NCI-H187 (cell line): ENCODE measurements around the gene OR5C1.
"Not testable (repeated sequence)": the region's sequence is repeated elsewhere in the genome, so short reads cannot be mapped to it uniquely, and the experiment has no call there.

Source experiments
- DNase-seq, 2 experiments: peaks; one replicate each; lab custom pipeline; 2025; lab: John Stamatoyannopoulos, UW

The OR5C1 gene

DNA sequence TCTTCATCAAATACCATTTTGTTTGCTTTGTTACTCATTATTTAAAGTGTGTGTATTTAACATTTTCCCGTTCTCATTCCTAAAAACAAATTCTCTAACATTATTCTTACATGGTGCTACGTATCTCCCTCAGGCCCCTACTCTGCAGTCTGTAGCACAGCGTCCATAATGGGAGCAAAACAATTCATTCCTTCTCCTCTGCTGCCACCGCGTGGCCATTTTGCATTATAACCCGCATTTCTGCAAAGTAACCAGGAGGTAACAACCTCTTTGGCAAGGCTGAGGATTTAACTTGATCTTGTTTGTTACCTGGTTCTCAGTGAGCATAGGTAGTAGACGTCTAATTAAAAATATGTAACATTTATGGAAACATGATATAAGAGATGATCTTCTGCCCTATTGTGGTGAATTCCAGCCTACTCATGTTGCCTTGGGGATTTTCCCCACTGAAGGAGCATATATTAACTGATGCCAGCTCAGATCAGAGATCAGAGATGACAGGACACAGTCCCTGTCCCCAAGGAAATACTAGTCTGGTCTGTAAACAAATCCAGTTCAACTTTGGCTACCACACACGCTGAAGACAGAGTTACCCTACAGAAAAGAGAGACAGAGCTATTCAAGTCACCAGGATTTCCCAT, 21.7 kb downstream of the OR5C1 start:
- peak; percentile 12 to 22 for DNase-seq

DNA sequence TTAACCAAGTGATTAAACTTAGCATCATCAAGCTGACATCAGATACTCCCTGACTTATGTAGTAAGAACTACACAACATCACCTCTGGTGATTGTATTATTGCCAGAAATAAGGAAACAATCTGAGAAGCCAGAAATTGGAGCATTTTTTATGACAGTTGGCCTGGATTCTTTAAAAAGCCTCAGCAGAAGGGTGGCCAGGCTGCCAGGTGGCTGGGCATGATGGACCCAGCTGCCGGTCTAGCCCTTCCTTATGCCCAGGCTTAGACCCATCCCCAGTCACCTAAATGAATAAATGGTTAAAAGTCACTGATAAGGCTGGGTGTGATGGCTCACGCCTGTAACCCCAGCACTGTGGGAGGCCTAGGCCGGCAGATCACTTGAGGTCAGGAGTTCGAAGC, 24.0 kb downstream of the OR5C1 start:
- no peak for DNase-seq

DNA sequence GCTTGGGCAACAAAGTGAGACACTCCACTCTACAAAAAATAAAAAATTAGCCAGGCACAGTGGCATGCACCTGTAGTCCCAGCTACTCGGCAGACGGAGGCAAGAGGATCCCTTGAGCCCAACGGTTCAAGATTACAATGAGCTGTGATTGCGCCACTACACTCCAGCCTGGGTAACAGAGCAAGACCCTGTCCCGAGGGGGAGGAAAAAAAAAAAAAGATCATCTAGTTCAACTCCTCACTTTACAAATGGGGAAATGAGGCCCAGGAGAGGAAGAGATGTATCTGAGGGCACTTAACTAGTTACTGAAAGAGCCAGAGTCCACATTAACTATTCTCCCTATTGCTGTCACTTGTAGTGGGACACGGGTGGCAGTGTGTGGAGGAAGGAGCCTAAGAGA, 25.8 kb downstream of the OR5C1 start:
- DNase-seq = no peak

DNA sequence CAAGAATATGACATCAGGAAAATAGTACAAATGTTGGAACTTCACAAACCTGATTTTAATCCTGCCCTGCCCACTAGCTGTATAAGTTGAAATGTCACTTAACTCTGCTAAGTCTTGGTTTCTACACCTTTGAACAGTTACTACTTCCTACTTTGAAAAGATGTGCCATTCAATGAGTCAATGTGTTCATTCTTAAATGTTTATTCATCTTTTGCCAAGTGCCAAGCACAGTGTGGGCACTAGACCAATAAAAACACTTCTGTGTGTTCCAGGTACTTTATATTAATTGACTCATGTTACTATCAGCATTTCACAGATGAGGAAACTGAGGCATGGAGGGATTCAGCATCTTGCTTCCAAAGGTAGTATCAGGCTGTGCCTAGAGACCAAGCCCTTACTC, 26.8 kb downstream of the OR5C1 start:
- DNase-seq = no peak

DNA sequence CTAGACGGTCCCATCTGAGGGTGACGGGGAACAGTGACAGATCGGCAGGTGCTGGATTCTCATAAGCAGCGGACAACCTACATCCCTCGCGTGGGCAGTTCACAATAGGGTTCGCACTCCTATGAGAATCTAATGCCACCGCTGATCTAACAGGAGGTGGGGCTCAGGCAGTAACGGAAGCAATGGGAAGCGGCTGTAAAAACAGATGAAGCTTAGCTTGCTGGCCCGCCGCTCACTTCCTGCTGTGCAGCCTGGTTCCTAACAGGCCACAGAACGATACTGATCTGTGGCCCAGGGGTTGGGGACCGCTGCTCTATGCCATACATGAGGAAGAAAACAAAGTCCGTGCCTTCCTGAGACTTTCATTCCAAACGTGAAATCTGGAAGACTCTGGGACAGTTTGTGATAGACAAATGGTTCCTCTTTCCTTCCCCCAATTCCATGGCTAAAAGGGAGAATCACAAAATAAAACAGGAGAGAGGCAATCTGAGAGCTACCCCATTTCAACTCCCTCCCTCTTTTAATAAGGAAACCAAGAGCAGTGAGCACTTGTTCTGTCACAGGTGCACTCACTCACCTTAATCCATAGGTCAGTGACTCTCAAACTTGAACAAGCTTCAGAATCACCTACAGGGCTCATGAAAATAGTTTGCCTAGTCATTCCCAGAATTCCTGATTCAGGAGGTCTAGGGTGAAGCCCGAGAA, 27.6 kb downstream of the OR5C1 start:
- DNase-seq = no peak

DNA sequence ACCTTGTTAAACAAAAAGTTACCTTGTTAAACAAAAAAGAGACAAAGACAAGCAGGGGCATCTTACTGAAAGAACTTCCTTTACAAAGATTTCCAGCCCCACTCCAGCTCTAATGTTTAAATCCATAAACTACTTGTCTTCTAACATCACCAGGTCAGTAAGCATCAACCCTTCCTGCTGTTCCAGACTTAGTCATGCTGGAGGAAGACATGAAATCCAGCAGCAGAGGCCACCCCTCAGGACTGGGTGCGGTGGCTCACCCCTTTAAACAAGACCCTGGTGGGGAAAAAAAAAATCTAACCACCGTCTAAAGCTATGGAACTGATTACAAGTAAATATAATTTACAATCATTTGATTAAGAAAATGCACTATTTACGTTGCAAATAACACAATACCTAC, 30.6 kb downstream of the OR5C1 start:
- DNase-seq = no peak

DNA sequence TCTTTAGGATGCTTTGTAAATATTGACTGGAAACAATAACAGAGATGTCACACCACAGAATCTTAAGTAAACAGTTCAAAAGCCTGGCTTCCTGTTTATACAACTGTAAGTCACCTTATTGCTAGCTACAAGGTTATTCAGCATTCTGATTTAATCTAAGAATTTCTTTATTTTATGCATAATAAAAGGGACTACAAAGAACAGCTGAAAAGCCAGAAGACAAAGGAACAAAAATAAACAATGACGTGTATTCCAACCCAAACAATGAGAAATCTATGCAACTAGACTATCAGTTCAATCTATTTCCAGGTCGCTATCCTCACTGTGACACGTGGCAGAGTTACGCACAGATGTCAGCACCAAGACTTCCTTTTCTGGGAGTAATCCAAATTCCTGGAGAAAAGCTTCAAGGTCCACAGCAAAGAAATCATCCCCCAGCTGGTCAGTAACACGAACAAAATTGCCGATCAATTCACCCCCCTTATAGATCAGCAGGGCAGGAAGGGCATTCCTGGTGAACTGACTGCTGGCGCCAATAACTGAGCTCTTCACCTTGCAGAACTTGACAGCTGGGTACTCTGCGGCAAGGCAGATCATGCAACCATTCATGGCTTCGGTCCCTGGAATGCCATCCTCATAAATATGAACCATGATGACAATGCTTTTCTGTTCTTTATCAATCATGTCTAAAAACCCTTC, 31.2 kb downstream of the OR5C1 start:
- no peak for DNase-seq

DNA sequence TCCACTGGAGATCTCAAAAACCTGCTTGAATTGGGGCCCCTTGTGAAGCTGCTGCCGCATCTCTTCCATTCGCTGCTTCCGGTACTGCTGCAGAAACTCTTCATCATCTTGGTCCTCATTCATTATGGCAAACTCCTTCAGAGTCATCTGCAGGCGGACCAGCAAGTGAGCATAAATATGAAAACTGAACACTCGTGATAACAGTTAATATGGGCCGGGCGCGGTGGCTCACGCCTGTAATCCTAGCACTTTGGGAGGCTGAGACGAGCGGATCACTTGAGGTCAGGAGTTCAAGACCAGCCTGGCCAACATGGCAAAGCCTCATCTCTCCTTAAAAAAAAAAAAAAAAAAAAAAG, 31.7 kb downstream of the OR5C1 start:
- no peak for DNase-seq

DNA sequence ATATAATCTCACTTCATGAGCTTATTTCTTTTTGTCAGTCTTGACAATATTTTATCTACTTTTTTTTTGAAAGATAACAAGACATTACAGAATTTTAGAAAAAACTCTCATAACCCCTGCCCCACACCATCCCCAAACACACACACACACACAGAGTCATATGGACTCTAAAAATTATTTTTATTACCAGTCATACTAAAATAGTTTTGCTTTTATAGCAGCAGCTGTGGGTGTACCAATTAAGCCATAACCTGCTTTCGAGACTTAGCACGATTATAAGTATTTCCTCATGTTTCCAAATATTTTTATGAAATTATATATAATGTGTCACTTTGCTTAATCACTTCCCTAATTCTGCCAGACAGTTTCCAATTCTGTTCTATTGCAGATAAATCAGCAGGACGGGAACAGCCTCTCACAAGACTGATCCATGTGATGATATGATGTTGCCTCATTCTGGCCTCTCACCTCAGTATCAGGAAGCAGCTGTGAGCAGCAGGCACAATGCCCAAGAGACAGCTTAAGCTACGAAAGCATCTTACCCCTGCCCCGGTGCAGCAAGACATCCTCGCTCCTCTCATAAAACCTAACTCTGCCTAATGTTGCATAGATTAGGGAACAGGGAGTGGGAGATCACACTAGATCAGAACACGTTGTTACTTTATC, 32.7 kb downstream of the OR5C1 start:
- no peak for DNase-seq

DNA sequence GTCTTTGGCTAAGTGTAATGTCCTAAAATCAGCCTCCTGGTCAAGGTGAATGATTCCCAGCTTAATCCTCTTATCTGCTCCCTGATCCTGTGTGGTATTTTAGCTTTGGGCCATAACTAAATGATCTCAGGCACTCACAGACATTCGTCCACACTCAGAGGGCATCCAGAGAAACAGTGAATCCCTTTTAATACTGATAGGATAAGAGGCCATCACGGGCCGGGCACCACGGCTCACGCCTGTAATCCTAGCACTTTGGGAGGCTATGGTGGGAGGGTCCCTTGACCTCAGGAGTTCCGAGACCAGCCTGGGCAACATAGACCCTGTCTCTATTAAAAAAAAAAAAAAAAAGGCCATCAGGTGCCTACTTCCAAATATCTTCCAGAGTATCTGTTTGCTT, 33.3 kb downstream of the OR5C1 start:
- no peak for DNase-seq

DNA sequence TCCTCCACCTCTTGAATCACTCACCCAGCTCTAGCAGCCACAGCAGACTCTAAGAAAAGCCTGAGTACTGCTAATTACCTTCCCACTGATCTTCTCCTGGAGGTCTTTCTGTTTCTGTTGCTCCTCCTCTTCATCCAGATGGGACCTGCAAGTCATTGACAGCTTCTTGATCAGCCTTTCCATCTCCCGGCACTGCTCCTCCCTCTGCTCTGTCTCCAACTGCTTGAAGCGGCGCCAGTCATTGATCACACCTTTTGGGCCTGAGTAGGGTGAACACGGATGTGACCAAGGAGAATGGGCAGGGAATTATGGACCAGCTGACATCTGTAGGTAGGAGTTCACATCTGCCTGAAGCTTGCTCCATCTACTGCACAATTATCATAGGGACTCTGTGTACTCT, 34.2 kb downstream of the OR5C1 start:
- DNase-seq = no peak

DNA sequence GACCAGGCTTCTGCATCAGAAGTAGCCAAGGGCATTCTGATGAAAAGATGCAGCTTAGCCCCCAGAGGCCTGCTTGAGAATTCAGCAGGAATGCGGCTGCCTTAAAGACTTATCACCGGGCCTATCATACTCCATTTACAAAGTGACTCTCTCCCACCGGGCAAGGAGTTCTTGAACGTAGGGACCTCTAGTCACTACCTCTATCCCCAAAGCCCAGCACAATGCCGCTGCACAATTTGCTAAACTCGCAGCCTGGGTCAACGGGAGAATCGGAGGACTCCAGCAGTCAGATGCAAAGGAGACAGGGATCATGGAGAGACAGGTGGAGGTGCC, 39.0 kb downstream of the OR5C1 start:
- DNase-seq = no peak

DNA sequence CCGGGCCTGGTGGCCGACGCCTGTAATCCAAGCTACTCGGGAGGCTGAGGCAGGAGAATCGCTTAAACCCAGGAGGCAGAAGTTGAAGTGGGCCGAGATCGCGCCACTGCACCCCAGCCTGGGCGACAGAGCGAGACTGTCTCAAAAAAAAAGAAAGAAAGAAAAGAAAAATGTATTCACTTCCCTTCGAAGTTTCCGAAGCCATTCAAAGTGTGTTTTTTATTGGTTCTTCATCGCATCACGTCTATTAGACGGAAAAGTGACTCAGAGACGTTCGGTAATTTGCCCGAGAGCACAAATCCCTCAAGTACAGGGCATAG, 40.2 kb downstream of the OR5C1 start:
- not testable (repeated sequence) for DNase-seq

DNA sequence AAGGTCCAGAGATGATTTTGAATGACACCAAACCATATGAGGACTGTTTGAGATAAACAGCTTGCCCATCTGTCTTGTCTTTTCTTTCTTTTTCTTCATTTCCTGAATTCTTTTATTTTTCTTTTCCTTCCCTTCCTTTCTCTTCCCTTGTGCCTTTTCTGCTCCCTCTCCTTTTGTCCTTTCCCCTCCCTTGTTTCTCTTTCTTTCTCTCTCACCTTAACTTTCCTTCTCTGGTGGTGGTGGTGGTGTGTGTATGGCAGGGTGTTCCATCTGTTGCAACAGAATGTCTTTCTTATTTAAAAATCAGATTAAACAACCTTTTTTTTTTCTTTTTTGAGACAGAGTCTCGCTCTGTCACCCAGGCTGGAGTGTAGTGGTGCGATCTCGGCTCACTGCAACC, 43.5 kb downstream of the OR5C1 start:
- DNase-seq = no peak

DNA sequence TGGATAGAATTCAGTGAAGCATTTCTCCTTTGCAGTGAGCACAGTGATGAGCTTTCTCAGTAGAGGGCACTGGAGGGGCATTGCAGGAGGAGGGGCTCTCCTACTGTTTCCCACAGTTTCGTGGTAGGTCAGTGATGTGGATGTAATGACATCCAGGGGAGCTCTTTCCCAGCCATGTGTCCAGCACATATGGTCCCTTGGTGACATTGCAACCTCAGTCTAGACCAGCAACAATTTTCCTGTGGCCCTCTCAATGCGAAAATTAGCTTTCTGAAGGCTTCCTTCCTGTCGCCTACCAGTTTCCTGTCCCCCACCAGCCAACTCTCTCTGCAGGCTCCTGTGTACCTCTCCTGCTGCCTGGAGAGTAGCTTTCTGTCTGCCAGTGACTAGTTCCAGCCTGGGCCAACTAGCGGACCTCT, 46.6 kb downstream of the OR5C1 start:
- no peak for DNase-seq

DNA sequence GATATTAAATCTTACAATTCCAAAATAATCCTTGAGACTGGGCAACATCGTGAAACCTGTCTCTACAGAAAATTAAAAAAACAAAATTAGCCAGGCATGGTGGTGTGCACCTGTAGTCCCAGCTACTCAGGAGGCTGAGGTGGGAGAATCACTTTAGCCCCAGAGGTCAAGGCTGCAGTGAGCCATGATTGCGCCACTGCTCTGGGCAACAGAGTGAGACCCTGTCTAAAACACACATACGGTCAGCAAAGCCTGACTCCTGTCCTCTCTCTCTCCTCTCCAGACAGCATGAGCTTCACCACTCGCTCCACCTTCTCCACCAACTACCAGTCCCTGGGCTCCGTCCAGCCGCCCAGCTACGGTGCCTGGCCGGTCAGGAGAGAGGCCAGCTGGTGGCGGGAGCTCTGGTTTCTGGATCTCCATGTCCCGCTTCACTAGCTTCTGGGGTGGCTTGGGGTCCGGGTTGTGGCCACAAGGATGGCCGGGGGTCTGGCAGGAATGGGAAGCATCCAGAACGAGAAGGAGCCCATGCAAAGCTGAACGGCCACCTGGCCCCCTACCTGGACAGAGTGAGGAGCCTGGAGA, 48.6 kb downstream of the OR5C1 start:
- no peak for DNase-seq

DNA sequence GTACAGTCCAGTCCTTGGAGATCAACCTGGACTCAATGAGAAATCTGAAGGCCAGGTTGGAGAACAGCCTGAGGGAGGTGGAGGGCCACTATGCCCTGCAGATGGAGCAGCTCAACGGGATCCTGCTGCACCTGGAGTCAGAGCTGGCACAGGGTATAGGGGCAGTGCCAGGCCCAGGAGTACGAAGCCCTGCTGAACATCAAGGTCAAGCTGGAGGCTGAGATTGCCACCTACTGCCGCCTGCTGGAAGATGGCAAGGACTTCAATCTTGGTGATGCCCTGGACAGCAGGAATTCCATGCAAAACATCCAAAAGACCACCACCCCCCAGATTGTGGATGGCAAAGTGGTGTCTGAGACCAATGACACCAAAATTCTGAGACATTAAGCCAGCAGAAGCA, 49.7 kb downstream of the OR5C1 start:
- not testable (repeated sequence) for DNase-seq
